Left lung (tissue), 10 donors: Measurements from ENCODE around the gene GALNTL6. TPM values are rescaled to one million over a fixed set of nuclear protein-coding genes. Genes with fewer than 3 reads are reported as not detected.

Experiments used
- ATAC-seq: fragments of 200-7000 bp; cut with Tn5 transposase; one replicate; pipeline ENCODE4 v1.9.1; 2020; ENCODE audit warnings: moderate library complexity
- DNase-seq, 4 donors: peaks; one replicate each; pipeline ENCODE4 v3.0.0-alpha.2; 2013 to 2020
- H3K27ac ChIP-seq, 2 donors: fragments of 200-600 bp; sonication (generic) in 1 of 2; one replicate each; pipeline versions ENCODE4 v1.5.0 to v1.8.0; 2020 to 2021
- H3K27me3 ChIP-seq, 2 donors: fragments of 200-600 bp; sonication (generic) in 1 of 2; one replicate each; pipeline versions ENCODE4 v1.5.0 to v1.8.0; 2020 to 2021
- H3K36me3 ChIP-seq, 2 donors: fragments of 200-600 bp; sonication (generic) in 1 of 2; one replicate each; pipeline versions ENCODE4 v1.5.0 to v1.8.0; 2020 to 2021
- H3K4me1 ChIP-seq, 2 donors: fragments of 200-600 bp; one replicate each; pipeline ENCODE4 v1.8.0; 2021
- H3K4me3 ChIP-seq, 2 donors: fragments of 200-600 bp; sonication (generic) in 1 of 2; one replicate each; pipeline versions ENCODE4 v1.5.0 to v1.8.0; 2020 to 2021; ENCODE audit warnings: mild to moderate bottlenecking in 1 of 2
- H3K9me3 ChIP-seq, 2 donors: fragments of 200-600 bp; sonication (generic) in 1 of 2; one replicate each; pipeline versions ENCODE4 v1.5.0 to v1.8.0; 2020 to 2021
- intact Hi-C, 2 donors: fragments of 100-400 bp; cut with DNase I; formaldehyde crosslinking; loops; one replicate each; pipeline versions ENCODE4 v1.11.2 to v1.14.2; 2022
- polyA plus RNA-seq, 6 donors: library from polyadenylated mRNA; unstranded; fragments of 120-200 nt; gene quantifications; one replicate each; pipeline ENCODE4 v1.2.1, GENCODE V29; 2013; ENCODE audit not compliant: insufficient read length in 6 of 6
- total RNA-seq, 2 donors: library from RNA; stranded (reverse); fragmentation: NEBNext Ultra II Directional; extraction: Animal tissue kit (Norgen Biotek cat#: 25700); gene quantifications; one replicate each; pipeline ENCODE4 v1.2.1, GENCODE V29; 2021
- TF ChIP-seq, protein P1 (sequence below), 2 donors: fragments of 200-600 bp; sonication (generic) in 1 of 2; IDR thresholded peaks; one replicate each; pipeline versions ENCODE4 v1.5.0 to v1.8.0; 2021; ENCODE audit warnings: antibody characterized with exemption in 2 of 2
- donor health status: DM: no; HTN: yes; CAD: no.
- donor health status: DM: no; HTN: no; CAD: no.

The GALNTL6 gene
- total and polyA plus RNA-seq, 8 donors, result 0.11 to 0.16 (median 0.13) TPM; not detected in 5

DNA sequence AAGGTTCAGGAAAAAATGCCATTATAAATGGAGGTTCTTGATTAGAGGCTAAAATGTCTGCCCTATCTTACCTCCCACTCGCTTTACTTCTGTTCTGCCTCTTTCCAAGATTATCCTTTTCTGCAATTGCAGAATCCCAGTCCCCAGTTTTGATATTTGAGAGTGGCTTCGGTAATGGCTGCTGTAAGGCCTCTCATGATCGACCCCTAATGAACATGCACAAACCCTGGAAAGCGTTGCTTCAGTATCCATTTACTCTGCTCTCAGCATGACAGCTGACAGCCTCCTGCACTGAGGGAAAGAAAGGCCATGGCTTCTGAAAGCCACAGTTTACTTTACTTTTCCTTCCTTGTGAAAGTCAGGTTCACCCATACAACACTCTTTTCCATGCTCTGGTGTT lies 1030.0 kb downstream of the GALNTL6 start:
- Histone ChIP-seq H3K4me1 (no peaks in the 10 kb centered on the region), H3K27me3 (no peaks in the 10 kb centered on the region), H3K9me3 (no peaks in the 10 kb centered on the region), H3K36me3 (no peaks in the 10 kb centered on the region), H3K4me3 (no peak overlapping the region), H3K27ac (no peak overlapping the region)
- TF ChIP-seq, protein P1, sequence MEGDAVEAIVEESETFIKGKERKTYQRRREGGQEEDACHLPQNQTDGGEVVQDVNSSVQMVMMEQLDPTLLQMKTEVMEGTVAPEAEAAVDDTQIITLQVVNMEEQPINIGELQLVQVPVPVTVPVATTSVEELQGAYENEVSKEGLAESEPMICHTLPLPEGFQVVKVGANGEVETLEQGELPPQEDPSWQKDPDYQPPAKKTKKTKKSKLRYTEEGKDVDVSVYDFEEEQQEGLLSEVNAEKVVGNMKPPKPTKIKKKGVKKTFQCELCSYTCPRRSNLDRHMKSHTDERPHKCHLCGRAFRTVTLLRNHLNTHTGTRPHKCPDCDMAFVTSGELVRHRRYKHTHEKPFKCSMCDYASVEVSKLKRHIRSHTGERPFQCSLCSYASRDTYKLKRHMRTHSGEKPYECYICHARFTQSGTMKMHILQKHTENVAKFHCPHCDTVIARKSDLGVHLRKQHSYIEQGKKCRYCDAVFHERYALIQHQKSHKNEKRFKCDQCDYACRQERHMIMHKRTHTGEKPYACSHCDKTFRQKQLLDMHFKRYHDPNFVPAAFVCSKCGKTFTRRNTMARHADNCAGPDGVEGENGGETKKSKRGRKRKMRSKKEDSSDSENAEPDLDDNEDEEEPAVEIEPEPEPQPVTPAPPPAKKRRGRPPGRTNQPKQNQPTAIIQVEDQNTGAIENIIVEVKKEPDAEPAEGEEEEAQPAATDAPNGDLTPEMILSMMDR (IDR thresholded peaks at IDR 0.05), result no peak
- intact Hi-C loops, result no loop called here
- no peak for ATAC-seq
- DNase-seq, result no peak

DNA sequence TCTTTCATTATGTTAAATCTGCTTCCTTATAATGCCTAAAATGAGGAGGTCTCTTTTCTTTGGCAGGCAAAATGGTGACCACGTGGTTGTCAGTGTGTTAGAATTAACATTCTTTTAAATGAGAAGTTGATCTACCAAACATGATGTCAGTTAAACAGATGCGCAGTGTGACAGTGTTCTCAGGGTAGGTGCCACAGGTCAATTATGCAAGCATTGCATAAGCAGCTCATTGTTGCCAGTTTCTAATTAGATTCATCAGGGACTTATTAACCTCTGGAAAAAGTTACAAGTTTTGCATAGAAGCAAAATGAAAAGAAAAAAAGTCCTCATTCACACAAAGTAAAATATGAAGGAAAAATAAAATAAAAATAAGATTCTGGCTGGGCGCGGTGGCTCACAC lies 1031.4 kb downstream of the GALNTL6 start:
- Histone ChIP-seq H3K27ac (no peak overlapping the region), H3K27me3 (no peaks in the 10 kb centered on the region), H3K4me3 (no peak overlapping the region), H3K36me3 (no peaks in the 10 kb centered on the region), H3K9me3 (no peaks in the 10 kb centered on the region), H3K4me1 (no peaks in the 10 kb centered on the region)
- DNase-seq (no peak), ATAC-seq (no peak)
- intact Hi-C loops, result no loop called here
- TF ChIP-seq, protein P1 (IDR thresholded peaks at IDR 0.05), result no peak

DNA sequence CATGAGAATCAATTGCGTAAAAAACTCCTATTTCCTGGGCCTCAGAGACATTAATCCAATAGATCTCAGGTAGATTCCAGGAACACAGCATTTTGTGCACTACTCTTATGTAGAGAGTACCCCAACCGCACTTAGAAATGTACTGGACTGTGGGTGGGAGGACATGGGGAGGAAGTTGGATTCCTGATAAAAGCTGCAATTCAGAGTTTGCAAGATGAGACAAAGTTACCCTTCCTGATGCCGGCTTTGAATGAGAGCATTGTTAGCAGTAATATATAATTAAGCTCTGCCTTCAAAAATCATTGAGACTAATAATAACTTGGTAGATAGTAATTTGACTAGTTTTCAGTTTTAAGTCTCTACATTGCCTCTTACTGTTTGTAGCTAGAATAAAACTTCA lies 1032.1 kb downstream of the GALNTL6 start:
- ATAC-seq (no peak), DNase-seq (no peak)
- Histone ChIP-seq H3K9me3 (no peaks in the 10 kb centered on the region), H3K27me3 (no peaks in the 10 kb centered on the region), H3K4me1 (no peaks in the 10 kb centered on the region), H3K4me3 (no peak overlapping the region), H3K27ac (no peak overlapping the region), H3K36me3 (no peaks in the 10 kb centered on the region)
- intact Hi-C loops, result no loop called here
- TF ChIP-seq, protein P1 (IDR thresholded peaks at IDR 0.05), result no peak

DNA sequence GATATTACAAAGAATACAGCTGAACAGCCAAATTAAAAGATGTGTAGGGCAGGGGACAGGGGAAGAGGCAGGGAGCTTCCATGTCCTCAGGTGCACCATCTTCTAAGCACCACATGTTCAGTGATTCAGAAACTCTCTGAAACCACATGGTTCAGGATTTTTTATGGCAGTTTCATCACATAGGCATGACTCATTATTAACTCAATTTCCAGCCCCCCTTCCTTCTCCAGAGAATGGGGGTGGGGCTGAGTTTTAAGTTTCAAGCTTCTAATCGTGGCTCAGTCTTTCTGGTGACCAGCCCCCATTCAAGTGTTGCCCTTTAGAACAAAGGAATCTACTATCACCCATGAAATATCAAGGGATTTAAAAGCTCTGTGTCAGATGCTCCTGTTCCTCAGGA lies 1037.6 kb downstream of the GALNTL6 start:
- intact Hi-C loops, result no loop called here
- no peaks in the 10 kb centered on the region for H3K27me3 ChIP-seq
- H3K9me3 ChIP-seq, result no peaks in the 10 kb centered on the region
- DNase-seq, result no peak
- H3K4me1 ChIP-seq, result no peaks in the 10 kb centered on the region
- ATAC-seq, result peak; percentile 32
- H3K4me3 ChIP-seq, result no peak overlapping the region
- TF ChIP-seq, protein P1 (IDR thresholded peaks at IDR 0.05), result no peak
- no peak overlapping the region for H3K27ac ChIP-seq
- H3K36me3 ChIP-seq, result no peaks in the 10 kb centered on the region

DNA sequence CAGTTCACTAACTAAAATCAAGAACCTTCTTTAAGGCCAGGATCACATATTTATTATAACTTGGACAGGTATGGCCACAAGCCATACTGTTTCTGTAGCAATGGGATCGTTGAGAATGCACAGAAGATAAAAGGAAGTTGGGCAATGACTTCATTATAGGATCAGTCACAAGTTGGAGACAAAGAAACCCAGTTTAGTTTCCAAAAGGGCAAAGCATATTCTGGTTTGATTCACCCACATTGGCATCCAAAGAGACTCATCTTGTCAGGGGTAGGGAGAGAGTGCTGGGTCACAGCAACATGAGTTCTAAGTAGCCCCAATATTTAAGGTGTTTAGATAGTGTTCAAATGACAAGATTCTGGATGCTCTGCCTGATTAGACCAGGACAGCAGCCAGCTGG lies 1038.3 kb downstream of the GALNTL6 start:
- ATAC-seq (no peak), DNase-seq (no peak)
- H3K27me3 ChIP-seq, result no peaks in the 10 kb centered on the region
- no peaks in the 10 kb centered on the region for H3K4me1 ChIP-seq
- no peak overlapping the region for H3K27ac ChIP-seq
- no peak overlapping the region for H3K4me3 ChIP-seq
- intact Hi-C loops, result no loop called here
- no peaks in the 10 kb centered on the region for H3K36me3 ChIP-seq
- no peaks in the 10 kb centered on the region for H3K9me3 ChIP-seq
- TF ChIP-seq, protein P1 (IDR thresholded peaks at IDR 0.05), result no peak
